K562 (cell line): ENCODE measurements around the gene CEP128. TPM values are rescaled to one million over a fixed set of nuclear protein-coding genes. Genes with fewer than 3 reads are reported as not detected.

Experiments used
- ATAC-seq: fragments of 200-7000 bp; cut with Tn5 transposase; 3 replicates; pipeline ENCODE4 v1.9.1; 2020; ENCODE audit warnings: moderate library complexity
- BruUV-seq: library from RNA; stranded (reverse); fragments of 400-500 nt; replicated peaks from 2 replicates; lab custom pipeline; 2021; lab: Mats Ljungman, UMichigan
- CTCF ChIA-PET: fragments of 300-600 bp; formaldehyde crosslinking; extraction: SDS; loops from one replicate; lab custom pipeline; 2021; ENCODE audit warnings: low intra/inter-chr PET ratio; lab: Yijun Ruan, JAX
- POLR2A ChIA-PET: fragments of 300-600, 350-650 bp; sonication (Branson Sonifier 250); formaldehyde crosslinking; extraction: SDS; loops from one replicate; lab custom pipeline; 2021; ENCODE audit warnings: antibody characterized with exemption, inconsistent platforms; lab: Yijun Ruan, JAX
- DNase-seq, 4 experiments: peaks; one replicate each; pipeline versions ENCODE4 v3.0.0 to v3.0.0-alpha.2; 2011 to 2018; ENCODE audit warnings: low spot score in 3 of 4, mixed read lengths in 3 of 4; ENCODE audit errors: extremely low read depth in 1 of 4
- FAIRE-seq: peaks from 2 replicates; lab custom pipeline; 2011; peaks lifted over from hg19 to GRCh38; lab: Jason Lieb, UNC
- H2AFZ ChIP-seq: 2 replicates; pipeline ENCODE4 v1.6.0; 2011; ENCODE audit warnings: low read depth, low read length, control low read depth, inconsistent platforms
- H3K27ac ChIP-seq: fragments of 200-600 bp; 3 replicates; pipeline ENCODE4 v1.8.0; 2011; ENCODE audit warnings: low read depth, mild to moderate bottlenecking, control low read depth, inconsistent platforms, low read length, moderate library complexity, mixed read lengths; ENCODE audit errors: extremely low read depth
- H3K27me3 ChIP-seq, 2 experiments: fragments of 300-600 bp in 1 of 2; 2 replicates in 1 of 2; 3 replicates in 1 of 2; pipeline versions ENCODE4 v1.6.0 to v1.8.0; 2011; ENCODE audit warnings: inconsistent platforms in 2 of 2, low read length in 2 of 2, mild to moderate bottlenecking in 1 of 2, mixed read lengths in 1 of 2, moderate library complexity in 1 of 2; ENCODE audit not compliant: control insufficient read depth in 2 of 2, insufficient read depth in 2 of 2
- H3K36me3 ChIP-seq: fragments of 300-600 bp; 3 replicates; pipeline ENCODE4 v1.8.0; 2011; ENCODE audit warnings: mild to moderate bottlenecking, low read length, inconsistent platforms; ENCODE audit not compliant: control insufficient read depth, insufficient read depth
- H3K4me1 ChIP-seq, 2 experiments: fragments of 200-600 bp in 1 of 2; replicated peaks in 1 of 2; 2 replicates in 1 of 2; 3 replicates in 1 of 2; pipeline versions ENCODE4 v1.5.1 to v1.8.0; 2011; ENCODE audit warnings: inconsistent platforms in 2 of 2, low read length in 2 of 2, mild to moderate bottlenecking in 1 of 2, mixed read lengths in 1 of 2, moderate library complexity in 1 of 2; ENCODE audit not compliant: control insufficient read depth in 2 of 2, insufficient read depth in 2 of 2
- H3K4me2 ChIP-seq: 2 replicates; pipeline ENCODE4 v1.6.1; 2011; ENCODE audit warnings: low read length, control low read depth, inconsistent platforms, mixed read lengths; ENCODE audit not compliant: insufficient read depth
- H3K4me3 ChIP-seq: fragments of 200-600 bp; sonication (generic), shearing (Covaris generic); 2 replicates; pipeline ENCODE4 v1.5.1; 2016; ENCODE audit warnings: control low read depth, inconsistent platforms
- H3K79me2 ChIP-seq: fragments of 200-600 bp; 3 replicates; pipeline ENCODE4 v1.8.0; 2011; ENCODE audit warnings: low read length, inconsistent platforms; ENCODE audit not compliant: control insufficient read depth, insufficient read depth
- H3K9ac ChIP-seq, 2 experiments: 2 replicates each; pipeline versions ENCODE4 v1.6.0 to v1.6.1; 2011; ENCODE audit warnings: low read depth in 2 of 2, low read length in 2 of 2, control low read depth in 1 of 2, inconsistent platforms in 1 of 2, mild to moderate bottlenecking in 1 of 2, mixed read lengths in 1 of 2; ENCODE audit not compliant: insufficient read depth in 1 of 2
- H3K9me1 ChIP-seq: one replicate; pipeline ENCODE4 v1.6.0; 2011; ENCODE audit warnings: inconsistent platforms, mild to moderate bottlenecking, low read length, moderate library complexity; ENCODE audit not compliant: control insufficient read depth, insufficient read depth
- H3K9me3 ChIP-seq: replicated peaks from 2 replicates; pipeline ENCODE4 v1.5.1; 2011; ENCODE audit warnings: low read depth, low read length, inconsistent platforms; ENCODE audit not compliant: control insufficient read depth, insufficient read depth
- H4K20me1 ChIP-seq: replicated peaks from 2 replicates; pipeline ENCODE4 v1.6.1; 2011; ENCODE audit warnings: low read length, inconsistent platforms, mixed read lengths; ENCODE audit not compliant: control insufficient read depth, insufficient read depth
- CEBPG ChIP-seq, 3 experiments: fragments of 200-800 bp in 1 of 3; sonication (Bioruptor generic) in 1 of 3; sonication (generic) in 1 of 3; formaldehyde crosslinking in 1 of 3; IDR thresholded peaks in 2 of 3; conservative IDR thresholded peaks in 1 of 3; 2 replicates each; pipeline versions ENCODE4 v1.6.1 to v1.8.0; 2016 to 2022; ENCODE audit warnings: missing compliant biosample characterization in 2 of 3, missing genetic modification characterization in 2 of 3, mild to moderate bottlenecking in 1 of 3, missing genetic modification reagents in 1 of 3
- COPS2 ChIP-seq: fragments of 450-650 bp; conservative IDR thresholded peaks from 2 replicates; pipeline ENCODE4 v1.6.1; 2016; ENCODE audit warnings: mild to moderate bottlenecking, moderate library complexity
- GABPA ChIP-seq: fragments of 200-800 bp; sonication (Bioruptor generic); conservative IDR thresholded peaks from 2 replicates; pipeline ENCODE4 v1.6.1; 2016; ENCODE audit warnings: low read depth, missing genetic modification characterization, missing compliant biosample characterization
- NEUROD1 ChIP-seq: fragments of 150-350 bp; IDR thresholded peaks from 2 replicates; pipeline ENCODE4 v1.6.1; 2014; ENCODE audit warnings: borderline replicate concordance, low read length, low read depth; ENCODE audit not compliant: partially characterized antibody
- NONO ChIP-seq, 2 experiments: fragments of 200-400 bp in 1 of 2; fragments of 450-650 bp in 1 of 2; formaldehyde crosslinking in 1 of 2; IDR thresholded peaks; 2 replicates each; pipeline ENCODE4 v1.6.1; 2017; ENCODE audit warnings: low read depth in 2 of 2, mild to moderate bottlenecking in 2 of 2, moderate library complexity in 2 of 2, low read length in 1 of 2
- POU5F1 ChIP-seq: fragments of 150-350 bp; IDR thresholded peaks from 2 replicates; pipeline ENCODE4 v1.6.1; 2014; ENCODE audit warnings: borderline replicate concordance, low read length, low read depth, mild to moderate bottlenecking; ENCODE audit not compliant: partially characterized antibody
- PTBP1 ChIP-seq: fragments of 200-400 bp; formaldehyde crosslinking; IDR thresholded peaks from 2 replicates; pipeline ENCODE4 v1.6.1; 2017; ENCODE audit warnings: low read depth, low read length
- ZNF766 ChIP-seq: fragments of 200-800 bp; sonication (Bioruptor generic); conservative IDR thresholded peaks from 2 replicates; pipeline ENCODE4 v1.6.1; 2016; ENCODE audit warnings: missing genetic modification characterization, missing compliant biosample characterization
- WGBS: fragments of 100-300 bp; shearing (Covaris generic); methylation state at CpG from one replicate; pipeline ENCODE4 v1.1.6; 2016; ENCODE audit warnings: low coverage, mixed read lengths; ENCODE audit not compliant: insufficient coverage; ENCODE audit errors: missing lambda C conversion rate; 5-methylcytosine and 5-hydroxymethylcytosine counted together
- in situ Hi-C: fragments of 300-500 bp; cut with MboI; formaldehyde crosslinking; loops from 4 replicates; pipeline ENCODE4 v1.15.0; 2018; ENCODE audit warnings: inconsistent platforms, mixed read lengths
- intact Hi-C: fragments of 100-400 bp; cut with micrococcal nuclease; formaldehyde crosslinking; loops from 2 replicates; pipeline ENCODE4 v1.14.2; 2022
- polyA plus RNA-seq, 8 experiments: library from polyadenylated mRNA; depleted of rRNA in 4 of 8; stranded (reverse) in 5 of 8; unstranded in 3 of 8; fragments of >200 nt; fragmentation: Nextera tagmentation in 2 of 8; fragmentation: Illumina TruSeq in 1 of 8; extraction: Ambion mirVana in 2 of 8; extraction: Trizol in 1 of 8; gene quantifications; 2 replicates each; pipeline versions ENCODE4 v1.2.1 to v1.2.3, GENCODE V29; 2011 to 2014; ENCODE audit warnings: inconsistent platforms in 1 of 8, missing spikeins in 1 of 8
- total RNA-seq, 7 experiments: library from RNA; depleted of rRNA in 6 of 7; stranded (reverse); fragments of >200 nt in 6 of 7; fragmentation: Illumina TruSeq in 2 of 7; extraction: Trizol in 2 of 7; gene quantifications; 2 replicates each; pipeline versions ENCODE4 v1.2.1 to v1.2.3, GENCODE V29; 2011 to 2021; ENCODE audit warnings: low replicate concordance in 1 of 7
- TF ChIP-seq, protein P1 (sequence below), 2 experiments: fragments of 450-650 bp in 1 of 2; sonication (generic) in 1 of 2; formaldehyde crosslinking; conservative IDR thresholded peaks; 2 replicates each; pipeline versions ENCODE4 v1.4.0 to v1.8.1; 2020 to 2022; ENCODE audit warnings: mild to moderate bottlenecking in 1 of 2, missing genetic modification reagents in 1 of 2
- TF ChIP-seq, protein P2 (sequence below): sonication (generic); formaldehyde crosslinking; IDR thresholded peaks from 2 replicates; pipeline ENCODE4 v1.8.1; 2023; ENCODE audit warnings: mild to moderate bottlenecking, missing genetic modification reagents, moderate library complexity
- TF ChIP-seq, protein P3 (sequence below): fragments of 450-650 bp; IDR thresholded peaks from 2 replicates; pipeline ENCODE4 v1.6.1; 2016; ENCODE audit warnings: mild to moderate bottlenecking
- TF ChIP-seq, protein P4 (sequence below): fragments of 450-650 bp; conservative IDR thresholded peaks from 2 replicates; pipeline ENCODE4 v1.6.1; 2016; ENCODE audit warnings: missing genetic modification characterization, low read depth, mild to moderate bottlenecking, missing compliant biosample characterization, moderate library complexity

The CEP128 gene
- total and polyA plus RNA-seq, 9 of the 15 experiments (the other 6 are each of a cell fraction or from before 2014, with no cell fraction given): 2.3 to 9.2 (median 4.6) TPM

DNA sequence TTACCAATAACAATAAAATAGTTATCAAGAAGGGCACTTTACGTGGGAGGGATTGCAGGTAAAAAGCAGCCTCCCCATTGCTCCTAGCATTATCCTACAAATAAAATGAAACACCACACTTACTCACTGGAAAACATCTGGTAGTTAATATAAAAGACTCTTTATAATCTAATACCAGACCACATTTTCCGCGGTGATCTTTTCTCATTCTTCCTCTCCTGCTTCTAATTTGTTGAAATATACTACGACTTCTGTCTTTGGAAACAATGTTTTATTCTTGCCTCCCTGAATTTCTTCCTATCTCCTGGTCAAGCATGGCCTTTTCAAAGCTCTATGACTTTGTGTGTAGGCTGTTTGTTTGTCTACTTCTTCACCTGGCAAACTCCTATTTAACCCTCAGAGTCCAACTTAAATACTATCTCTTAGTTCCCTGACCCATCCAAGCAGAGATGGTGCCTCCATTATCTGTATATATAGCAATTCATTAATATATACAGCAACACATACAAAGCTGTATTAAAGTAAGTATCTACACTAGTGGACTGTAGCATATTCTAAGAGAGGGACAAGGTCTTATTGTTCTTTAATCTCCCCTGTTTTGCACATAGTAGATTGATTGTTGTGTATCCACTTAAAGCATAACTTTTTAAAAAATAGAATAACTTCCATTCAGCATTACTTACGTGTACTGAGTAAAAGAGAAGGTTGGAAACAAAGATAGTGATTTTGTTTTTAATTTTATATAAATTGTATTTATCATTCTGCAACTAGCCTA lies 228.3 kb downstream of the CEP128 start (continued):
- TF ChIP-seq GABPA (tag) (no peak), POU5F1 (no peak), COPS2 (no peak), ZNF766 (CRISPR knock-in tag) (no peak)
- TF ChIP-seq, protein P1, sequence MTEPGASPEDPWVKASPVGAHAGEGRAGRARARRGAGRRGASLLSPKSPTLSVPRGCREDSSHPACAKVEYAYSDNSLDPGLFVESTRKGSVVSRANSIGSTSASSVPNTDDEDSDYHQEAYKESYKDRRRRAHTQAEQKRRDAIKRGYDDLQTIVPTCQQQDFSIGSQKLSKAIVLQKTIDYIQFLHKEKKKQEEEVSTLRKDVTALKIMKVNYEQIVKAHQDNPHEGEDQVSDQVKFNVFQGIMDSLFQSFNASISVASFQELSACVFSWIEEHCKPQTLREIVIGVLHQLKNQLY (CRISPR knock-in tag; conservative IDR thresholded peaks at IDR 0.05): no peak

DNA sequence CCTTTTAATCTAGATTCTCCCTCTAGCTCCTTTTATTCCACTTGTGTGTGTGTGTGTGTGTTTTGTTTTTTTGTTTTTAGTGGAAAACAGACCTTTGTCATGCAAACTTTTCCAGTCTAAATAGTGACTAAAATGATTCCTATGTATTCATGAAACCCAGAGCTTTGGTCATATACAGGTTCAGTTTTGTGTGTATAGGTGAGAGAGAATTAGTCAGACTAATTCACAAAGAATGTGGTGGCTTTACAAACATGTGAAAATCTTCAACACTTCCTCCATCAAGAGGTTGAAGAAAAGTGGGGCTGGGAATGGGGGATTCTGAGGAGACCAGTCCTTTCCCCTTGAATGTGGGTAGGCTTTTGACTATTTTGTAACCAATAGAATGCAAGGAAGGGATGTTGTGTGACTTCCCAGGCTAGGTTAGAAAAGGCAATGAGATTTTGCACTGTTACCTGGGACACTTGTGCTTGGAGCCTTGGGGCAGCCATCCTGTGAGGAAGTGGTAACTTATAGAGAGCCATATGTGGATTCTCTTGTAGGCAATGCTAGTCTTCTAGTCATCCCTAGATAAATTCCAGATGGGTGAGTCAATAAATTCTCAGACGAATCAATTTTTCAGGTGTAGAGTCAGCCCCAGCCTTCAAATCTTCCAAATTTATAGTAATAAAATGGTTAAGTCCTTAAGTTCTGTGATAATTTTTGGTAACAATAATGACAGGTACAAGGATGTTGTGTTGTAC lies 236.1 kb downstream of the CEP128 start:
- ChIA-PET CTCF (no interaction called here), POLR2A (no interaction called here)
- Histone ChIP-seq H3K9me3 (no peaks in the 10 kb centered on the region), H2AFZ (no peak overlapping the region), H4K20me1 (no peaks in the 10 kb centered on the region), H3K4me1 (no peaks in the 10 kb centered on the region), H3K4me3 (no peak overlapping the region), H3K9me1 (no peaks in the 10 kb centered on the region), H3K4me2 (no peak overlapping the region), H3K79me2 (no peaks in the 10 kb centered on the region), H3K9ac (no peak overlapping the region), H3K27ac (no peak overlapping the region), H3K36me3 (no peaks in the 10 kb centered on the region), H3K27me3 (no peaks in the 10 kb centered on the region)
- BruUV-seq: no TSS peak
- DNase-seq: no peak
- in situ Hi-C loops (no loop called here), intact Hi-C loops (no loop called here)
- no peak for FAIRE-seq
- WGBS: 17% methylated on average over 1 of the region's 1 CpG
- no peak for ATAC-seq
- TF ChIP-seq, protein P2, sequence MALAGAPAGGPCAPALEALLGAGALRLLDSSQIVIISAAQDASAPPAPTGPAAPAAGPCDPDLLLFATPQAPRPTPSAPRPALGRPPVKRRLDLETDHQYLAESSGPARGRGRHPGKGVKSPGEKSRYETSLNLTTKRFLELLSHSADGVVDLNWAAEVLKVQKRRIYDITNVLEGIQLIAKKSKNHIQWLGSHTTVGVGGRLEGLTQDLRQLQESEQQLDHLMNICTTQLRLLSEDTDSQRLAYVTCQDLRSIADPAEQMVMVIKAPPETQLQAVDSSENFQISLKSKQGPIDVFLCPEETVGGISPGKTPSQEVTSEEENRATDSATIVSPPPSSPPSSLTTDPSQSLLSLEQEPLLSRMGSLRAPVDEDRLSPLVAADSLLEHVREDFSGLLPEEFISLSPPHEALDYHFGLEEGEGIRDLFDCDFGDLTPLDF (CRISPR knock-in tag): no peak
- TF ChIP-seq, protein P3, sequence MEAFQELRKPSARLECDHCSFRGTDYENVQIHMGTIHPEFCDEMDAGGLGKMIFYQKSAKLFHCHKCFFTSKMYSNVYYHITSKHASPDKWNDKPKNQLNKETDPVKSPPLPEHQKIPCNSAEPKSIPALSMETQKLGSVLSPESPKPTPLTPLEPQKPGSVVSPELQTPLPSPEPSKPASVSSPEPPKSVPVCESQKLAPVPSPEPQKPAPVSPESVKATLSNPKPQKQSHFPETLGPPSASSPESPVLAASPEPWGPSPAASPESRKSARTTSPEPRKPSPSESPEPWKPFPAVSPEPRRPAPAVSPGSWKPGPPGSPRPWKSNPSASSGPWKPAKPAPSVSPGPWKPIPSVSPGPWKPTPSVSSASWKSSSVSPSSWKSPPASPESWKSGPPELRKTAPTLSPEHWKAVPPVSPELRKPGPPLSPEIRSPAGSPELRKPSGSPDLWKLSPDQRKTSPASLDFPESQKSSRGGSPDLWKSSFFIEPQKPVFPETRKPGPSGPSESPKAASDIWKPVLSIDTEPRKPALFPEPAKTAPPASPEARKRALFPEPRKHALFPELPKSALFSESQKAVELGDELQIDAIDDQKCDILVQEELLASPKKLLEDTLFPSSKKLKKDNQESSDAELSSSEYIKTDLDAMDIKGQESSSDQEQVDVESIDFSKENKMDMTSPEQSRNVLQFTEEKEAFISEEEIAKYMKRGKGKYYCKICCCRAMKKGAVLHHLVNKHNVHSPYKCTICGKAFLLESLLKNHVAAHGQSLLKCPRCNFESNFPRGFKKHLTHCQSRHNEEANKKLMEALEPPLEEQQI: no peak
- TF ChIP-seq NONO (IDR thresholded peaks at IDR 0.05; ENCODE audit: low read depth in 2 of 2, low read length in 1 of 2) (no peak), NEUROD1 (no peak), PTBP1 (no peak), CEBPG (CRISPR knock-in tag; IDR thresholded peaks at IDR 0.05) (no peak), CEBPG (tag; conservative IDR thresholded peaks at IDR 0.05 in 1 of 2, IDR thresholded peaks at IDR 0.05 in 1 of 2) (no peak)
- TF ChIP-seq, protein P4, sequence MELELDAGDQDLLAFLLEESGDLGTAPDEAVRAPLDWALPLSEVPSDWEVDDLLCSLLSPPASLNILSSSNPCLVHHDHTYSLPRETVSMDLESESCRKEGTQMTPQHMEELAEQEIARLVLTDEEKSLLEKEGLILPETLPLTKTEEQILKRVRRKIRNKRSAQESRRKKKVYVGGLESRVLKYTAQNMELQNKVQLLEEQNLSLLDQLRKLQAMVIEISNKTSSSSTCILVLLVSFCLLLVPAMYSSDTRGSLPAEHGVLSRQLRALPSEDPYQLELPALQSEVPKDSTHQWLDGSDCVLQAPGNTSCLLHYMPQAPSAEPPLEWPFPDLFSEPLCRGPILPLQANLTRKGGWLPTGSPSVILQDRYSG (tag): no peak
